Stimulated activated CD4-positive, alpha-beta T cell treated with anti-CD3 and anti-CD28 coated beads, Interleukin-2, amount 100 ng/mL, for 24 hours (primary cell): Measurements from ENCODE around the gene C14orf93.

Source experiments
- DNase-seq, 2 donors: peaks; one replicate each; pipeline ENCODE4 v3.0.0-alpha.2; 2020

Gene C14orf93

GRCh38 chr14:23009939-23010726 is at the start of gene C14orf93:
TSS of gene C14orf93 (minus strand) at chr14:23010143. CDS start at chr14:22999023, 11,120 bp downstream.
- peak; percentile 86 to 88 for DNase-seq

- no peak for DNase-seq
These were observed 48.9 kb upstream of the C14orf93 start for GRCh38 chr14:23058654-23059504.

- DNase-seq = peak; percentile 92
These were observed 48.1 kb upstream of the C14orf93 start for GRCh38 chr14:23057757-23058653.

GRCh38 chr14:23056956-23057756 is 47.2 kb upstream of the C14orf93 start, which contains the start of gene CDH24:
TSS of gene CDH24 (minus strand) at chr14:23057520. CDS start at chr14:23055733, 1,787 bp downstream.
- peak; percentile 69 to 78 for DNase-seq

- peak; percentile 72 to 74 for DNase-seq
These were observed 46.4 kb upstream of the C14orf93 start for GRCh38 chr14:23056145-23056955.

GRCh38 chr14:23055621-23056144 is 45.7 kb upstream of the C14orf93 start:
- DNase-seq = no peak

- DNase-seq = no peak
These were observed 45.2 kb upstream of the C14orf93 start for GRCh38 chr14:23055147-23055550.

- peak; percentile 38 to 50 for DNase-seq
These were observed 44.3 kb upstream of the C14orf93 start for GRCh38 chr14:23054000-23054811.

GRCh38 chr14:23053426-23053825 is 43.5 kb upstream of the C14orf93 start:
- DNase-seq = no peak

- DNase-seq = no peak
These were observed 42.7 kb upstream of the C14orf93 start for GRCh38 chr14:23052671-23053070.

- no peak for DNase-seq
These were observed 42.3 kb upstream of the C14orf93 start for GRCh38 chr14:23052182-23052623.

- no peak for DNase-seq
These were observed 41.5 kb upstream of the C14orf93 start for GRCh38 chr14:23051141-23052057.

- no peak for DNase-seq
These were observed 39.1 kb upstream of the C14orf93 start for GRCh38 chr14:23049011-23049410.

- DNase-seq = no peak
These were observed 38.1 kb upstream of the C14orf93 start for GRCh38 chr14:23047751-23048693.

GRCh38 chr14:23047034-23047634 is 37.2 kb upstream of the C14orf93 start:
- DNase-seq = no peak

GRCh38 chr14:23045419-23046357 is 35.7 kb upstream of the C14orf93 start:
- DNase-seq = no peak
